BLaER1 treated with 17β-estradiol and CSF1 and Interleukin-3, amounts not matched to agents 10 nM and 100 nM (cell line): Measurements from ENCODE around the gene SLC19A1.

Experiments used
- H3K27ac ChIP-seq, 11 experiments: shearing (Covaris generic); formaldehyde crosslinking; 2 replicates each; pipeline ENCODE4 v1.8.1; 2022
- H3K27me3 ChIP-seq, 11 experiments: shearing (Covaris generic); formaldehyde crosslinking; 2 replicates each; pipeline ENCODE4 v1.8.1; 2022
- H3K36me3 ChIP-seq, 11 experiments: shearing (Covaris generic); formaldehyde crosslinking; 2 replicates each; pipeline ENCODE4 v1.8.1; 2022
- H3K4me1 ChIP-seq, 10 experiments: shearing (Covaris generic); formaldehyde crosslinking; 2 replicates each; pipeline ENCODE4 v1.8.1; 2022
- H3K4me2 ChIP-seq, 11 experiments: shearing (Covaris generic); formaldehyde crosslinking; 2 replicates each; pipeline ENCODE4 v1.8.1; 2022
- H3K4me3 ChIP-seq, 10 experiments: shearing (Covaris generic); formaldehyde crosslinking; 2 replicates each; pipeline ENCODE4 v1.8.1; 2022
- H3K9ac ChIP-seq, 11 experiments: shearing (Covaris generic); formaldehyde crosslinking; 2 replicates each; pipeline ENCODE4 v1.8.1; 2022
- H3K9me3 ChIP-seq, 11 experiments: shearing (Covaris generic); formaldehyde crosslinking; replicated peaks in 1 of 11; 2 replicates each; pipeline ENCODE4 v1.8.1; 2022
- H4K20me1 ChIP-seq, 11 experiments: shearing (Covaris generic); formaldehyde crosslinking; 2 replicates each; pipeline ENCODE4 v1.8.1; 2022
- Cebpa-rat ChIP-seq, 11 experiments: shearing (Covaris generic); IDR thresholded peaks; 2 replicates each; pipeline ENCODE4 v1.8.1; 2022

SLC19A1 gene

DNA sequence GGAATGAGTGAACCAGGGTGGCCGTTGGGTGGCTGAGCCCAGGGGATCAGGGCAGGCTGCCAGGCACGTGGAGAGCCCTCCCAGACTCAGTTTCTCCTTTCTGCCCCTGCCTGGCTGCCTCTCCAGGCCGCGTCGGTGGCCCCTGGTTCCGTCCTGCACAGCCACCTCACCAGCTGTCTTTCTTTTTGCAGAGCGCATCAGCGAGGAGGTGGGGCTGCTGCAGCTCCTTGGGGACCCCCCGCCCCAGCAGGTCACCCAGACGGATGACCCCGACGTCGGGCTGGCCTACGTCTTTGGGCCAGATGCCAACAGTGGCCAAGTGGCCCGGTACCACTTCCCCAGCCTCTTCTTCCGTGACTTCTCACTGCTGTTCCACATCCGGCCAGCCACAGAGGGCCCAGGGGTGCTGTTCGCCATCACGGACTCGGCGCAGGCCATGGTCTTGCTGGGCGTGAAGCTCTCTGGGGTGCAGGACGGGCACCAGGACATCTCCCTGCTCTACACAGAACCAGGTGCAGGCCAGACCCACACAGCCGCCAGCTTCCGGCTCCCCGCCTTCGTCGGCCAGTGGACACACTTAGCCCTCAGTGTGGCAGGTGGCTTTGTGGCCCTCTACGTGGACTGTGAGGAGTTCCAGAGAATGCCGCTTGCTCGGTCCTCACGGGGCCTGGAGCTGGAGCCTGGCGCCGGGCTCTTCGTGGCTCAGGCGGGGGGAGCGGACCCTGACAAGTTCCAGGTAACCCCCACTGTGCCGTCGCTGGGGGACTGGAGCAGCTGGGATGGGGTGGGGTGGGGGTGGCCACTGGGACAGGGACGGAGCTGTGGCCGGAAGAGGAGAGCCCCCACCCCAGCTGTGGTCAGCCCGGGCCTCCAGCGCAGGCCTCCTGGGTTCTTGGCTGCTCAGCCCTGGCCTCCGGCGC lies 73.9 kb downstream of the SLC19A1 start:
- peaks cover 0 to 4% (median 0%) of the 10 kb centered on the region in 11 experiments; a peak in 1 of 22 replicates for H4K20me1 ChIP-seq
- H3K9ac ChIP-seq = no peak overlapping the region
- peaks cover 0 to 11% (median 0%) of the 10 kb centered on the region in 11 experiments; a peak in 4 of 22 replicates for H3K27me3 ChIP-seq
- H3K4me3 ChIP-seq = no peak overlapping the region
- H3K4me2 ChIP-seq = no peak overlapping the region
- peaks cover 17 to 74% (median 64%) of the 10 kb centered on the region in 10 experiments for H3K4me1 ChIP-seq
- TF ChIP-seq Cebpa-rat (IDR thresholded peaks at IDR 0.05) = no peak
- no peaks in the 10 kb centered on the region for H3K36me3 ChIP-seq
- H3K27ac ChIP-seq = no peak overlapping the region
- H3K9me3 ChIP-seq = no peaks in the 10 kb centered on the region

DNA sequence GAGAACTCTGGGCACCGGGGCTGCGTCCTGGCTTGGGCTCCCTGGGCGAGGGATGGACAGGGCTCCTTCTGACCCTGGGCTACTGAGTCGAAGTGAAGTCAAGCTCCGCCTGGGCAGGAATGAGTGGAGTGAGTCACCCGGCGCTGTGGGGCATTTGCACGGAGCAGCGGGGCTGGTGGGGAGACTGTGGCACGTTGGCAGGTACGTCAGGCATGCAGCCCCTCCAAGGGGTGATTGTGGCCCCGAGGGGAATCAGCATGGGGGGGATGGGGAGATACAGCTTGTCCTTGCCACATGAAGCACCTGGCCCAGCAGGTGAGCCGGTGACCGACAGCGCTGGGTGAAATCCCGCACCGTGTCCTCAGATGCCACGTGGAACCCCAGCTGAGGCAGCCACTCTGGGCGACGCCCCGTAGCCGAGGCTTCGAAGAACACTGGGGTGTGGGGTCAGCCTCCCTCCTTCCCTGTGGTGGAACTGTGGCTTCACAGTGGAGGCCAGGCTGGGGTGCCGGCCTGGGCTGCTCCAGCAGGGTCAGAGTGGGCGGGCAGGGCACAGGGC lies 74.9 kb downstream of the SLC19A1 start:
- no peak overlapping the region for H3K9ac ChIP-seq
- H3K4me2 ChIP-seq = no peak overlapping the region
- no peak for TF ChIP-seq Cebpa-rat (IDR thresholded peaks at IDR 0.05)
- H3K9me3 ChIP-seq = peaks cover 0 to 1% (median 0%) of the 10 kb centered on the region in 11 experiments; a peak in 4 of 22 replicates
- peaks cover 0 to 2% (median 0%) of the 10 kb centered on the region in 11 experiments; a peak in 2 of 22 replicates for H3K27me3 ChIP-seq
- H3K4me3 ChIP-seq = no peak overlapping the region
- peaks cover 17 to 67% (median 56%) of the 10 kb centered on the region in 10 experiments for H3K4me1 ChIP-seq
- H3K36me3 ChIP-seq = no peaks in the 10 kb centered on the region
- peaks cover 0 to 4% (median 0%) of the 10 kb centered on the region in 11 experiments; a peak in 1 of 22 replicates for H4K20me1 ChIP-seq
- H3K27ac ChIP-seq = no peak overlapping the region

DNA sequence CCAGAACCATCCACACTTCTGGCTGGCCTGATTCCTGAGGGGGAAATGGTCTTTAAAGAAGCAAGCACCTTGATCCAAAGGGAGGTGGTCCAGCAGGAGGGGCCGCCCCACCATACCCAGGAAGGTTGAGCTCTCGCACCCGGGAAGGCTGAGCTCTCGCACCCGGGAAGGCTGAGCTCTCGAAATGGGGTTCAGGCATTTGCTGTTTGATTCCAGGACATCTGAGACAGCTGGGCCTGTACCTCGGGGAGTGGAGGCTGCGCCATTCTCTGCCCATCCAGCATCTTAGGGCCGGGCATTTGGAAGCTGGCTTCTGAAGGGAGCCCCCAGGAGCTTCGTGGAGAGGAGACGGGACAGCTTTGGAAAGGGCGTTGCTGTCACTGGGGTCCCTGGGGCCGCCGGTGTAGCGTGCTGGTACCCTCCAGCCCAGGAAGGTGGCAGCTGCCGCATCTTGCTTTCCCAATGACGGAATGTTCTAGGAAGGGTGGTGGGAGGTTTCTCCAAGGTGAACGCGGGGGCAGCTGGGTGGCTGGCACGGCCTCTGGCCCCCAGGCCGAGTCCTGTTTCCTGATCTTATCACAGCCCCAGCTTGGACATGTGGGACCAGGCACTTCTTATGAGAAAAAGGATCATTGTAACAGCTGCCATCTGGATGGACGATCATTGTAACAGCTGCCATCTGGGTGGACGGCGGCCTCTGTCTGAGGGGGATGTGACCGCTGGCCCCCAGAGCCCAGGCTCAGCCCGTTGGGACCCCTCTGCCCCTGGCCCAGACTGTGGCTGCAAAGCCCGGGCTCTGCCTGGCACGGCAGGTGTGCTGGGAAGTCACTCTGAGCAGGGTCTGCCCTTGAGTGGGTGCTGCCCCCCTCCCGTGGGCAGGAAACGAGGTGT lies 75.7 kb downstream of the SLC19A1 start:
- Histone ChIP-seq H3K4me2 (peak overlapping the region in 5 of 11 experiments; percentile 57 to 77 (median 61); a peak in 5 of 22 replicates), H3K4me1 (peaks cover 12 to 62% (median 49%) of the 10 kb centered on the region in 10 experiments), H3K27me3 (no peaks in the 10 kb centered on the region), H3K27ac (no peak overlapping the region), H3K9ac (no peak overlapping the region), H4K20me1 (peaks cover 0 to 4% (median 0%) of the 10 kb centered on the region in 11 experiments; a peak in 1 of 22 replicates), H3K9me3 (peaks cover 0 to 8% (median under 1%) of the 10 kb centered on the region in 11 experiments; a peak in 10 of 22 replicates), H3K36me3 (no peaks in the 10 kb centered on the region), H3K4me3 (no peak overlapping the region)
- no peak for TF ChIP-seq Cebpa-rat (IDR thresholded peaks at IDR 0.05)

DNA sequence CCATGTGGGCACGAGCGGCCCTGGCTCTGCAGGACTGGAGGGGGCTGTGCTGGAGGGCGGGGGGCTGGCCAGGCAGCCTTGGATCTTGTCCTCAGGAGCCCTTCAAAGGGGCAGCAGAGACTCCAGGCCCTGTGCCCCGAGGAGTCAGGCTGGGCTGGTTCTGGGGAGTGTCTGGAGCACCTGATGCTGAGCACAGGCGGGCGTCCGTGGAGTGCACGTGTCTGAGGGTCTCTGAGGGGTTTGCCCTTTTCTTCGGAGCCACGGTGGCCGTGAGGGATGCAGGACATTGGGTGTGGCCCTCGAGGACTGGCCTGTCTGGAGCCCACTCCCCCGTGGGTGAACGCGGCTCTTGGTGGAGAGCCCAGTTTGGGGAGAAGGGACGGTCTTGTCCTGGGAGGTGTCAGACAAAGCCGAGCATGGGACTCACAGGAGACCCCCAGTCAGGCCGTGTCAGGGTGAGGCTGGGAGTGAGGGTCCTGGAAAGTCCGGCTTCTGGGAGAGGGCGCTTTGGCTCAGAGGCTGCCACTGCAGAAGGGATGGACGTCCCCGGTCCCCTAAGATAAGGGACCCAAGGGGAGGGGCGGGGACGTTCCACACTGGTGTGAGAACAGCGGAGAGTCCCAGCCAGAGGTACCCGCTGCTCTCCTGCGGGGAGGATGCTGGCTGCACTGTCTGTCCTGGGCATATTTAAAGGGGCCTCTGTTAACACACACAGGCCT lies 76.5 kb downstream of the SLC19A1 start:
- no peak for TF ChIP-seq Cebpa-rat (IDR thresholded peaks at IDR 0.05)
- Histone ChIP-seq H3K4me1 (peaks cover 6 to 62% (median 48%) of the 10 kb centered on the region in 10 experiments), H3K27ac (no peak overlapping the region), H3K36me3 (no peaks in the 10 kb centered on the region), H3K9ac (no peak overlapping the region), H3K4me2 (peak overlapping the region in 8 of 11 experiments; percentile 44 to 77 (median 65); a peak in 16 of 22 replicates), H4K20me1 (peaks cover 0 to 2% (median 0%) of the 10 kb centered on the region in 11 experiments; a peak in 1 of 22 replicates), H3K27me3 (no peaks in the 10 kb centered on the region), H3K9me3 (peaks cover 0 to 16% (median 6%) of the 10 kb centered on the region in 11 experiments; a peak in 12 of 22 replicates), H3K4me3 (no peak overlapping the region)

DNA sequence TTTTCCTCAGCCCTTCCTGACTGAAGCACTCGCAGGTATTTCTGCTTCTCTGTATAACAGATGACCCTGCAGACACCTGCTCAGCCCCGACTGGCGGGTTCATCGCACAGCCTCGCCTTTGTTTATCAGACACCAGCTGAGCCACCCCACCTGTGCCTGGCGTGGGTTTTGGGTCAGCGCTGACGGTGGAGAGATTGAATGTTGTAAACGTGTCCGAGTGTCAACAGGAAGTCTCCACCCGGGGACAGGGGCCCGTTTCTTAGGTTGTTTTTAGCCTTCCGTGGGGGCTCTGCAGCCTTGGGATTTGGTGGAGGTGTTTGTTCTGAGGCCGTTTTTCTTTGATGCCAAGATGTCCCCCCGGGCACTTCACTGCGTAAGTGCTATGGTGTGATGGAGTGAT lies 77.1 kb downstream of the SLC19A1 start:
- no peak overlapping the region for H3K4me3 ChIP-seq
- H3K27ac ChIP-seq = no peak overlapping the region
- peak overlapping the region in 8 of 11 experiments; percentile 44 to 77 (median 65); a peak in 16 of 22 replicates for H3K4me2 ChIP-seq
- peaks cover 0 to 19% (median 6%) of the 10 kb centered on the region in 11 experiments; a peak in 12 of 22 replicates for H3K9me3 ChIP-seq
- peaks cover 3 to 62% (median 48%) of the 10 kb centered on the region in 10 experiments; a peak in 16 of 20 replicates for H3K4me1 ChIP-seq
- H3K36me3 ChIP-seq = no peaks in the 10 kb centered on the region
- H4K20me1 ChIP-seq = no peaks in the 10 kb centered on the region
- no peaks in the 10 kb centered on the region for H3K27me3 ChIP-seq
- no peak overlapping the region for H3K9ac ChIP-seq
- no peak for TF ChIP-seq Cebpa-rat (IDR thresholded peaks at IDR 0.05)

DNA sequence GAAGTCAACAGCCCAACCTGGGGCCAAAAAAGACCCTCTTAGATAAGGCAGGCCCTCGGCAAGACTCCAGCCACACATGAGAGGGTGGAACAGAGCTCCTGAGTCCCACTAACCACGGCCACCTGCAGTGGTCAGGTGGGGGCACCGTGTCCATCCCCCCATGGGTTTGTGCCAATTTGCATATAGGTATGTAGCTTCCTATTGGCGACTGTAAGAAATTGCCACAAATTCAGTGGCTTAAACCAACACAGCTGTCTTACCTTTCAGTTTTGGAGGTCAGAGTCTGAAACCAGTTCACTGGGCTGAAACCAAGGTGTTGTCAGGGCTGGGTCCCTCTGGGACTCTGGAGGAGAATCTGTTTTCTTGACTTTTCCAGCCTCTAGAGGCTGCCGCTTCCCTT lies 77.9 kb downstream of the SLC19A1 start:
- peaks cover 0 to 19% (median 6%) of the 10 kb centered on the region in 11 experiments; a peak in 12 of 22 replicates for H3K9me3 ChIP-seq
- no peak overlapping the region for H3K9ac ChIP-seq
- H4K20me1 ChIP-seq = no peaks in the 10 kb centered on the region
- H3K27ac ChIP-seq = no peak overlapping the region
- H3K27me3 ChIP-seq = no peaks in the 10 kb centered on the region
- no peak overlapping the region for H3K4me3 ChIP-seq
- H3K4me2 ChIP-seq = peak overlapping the region in 8 of 11 experiments; percentile 44 to 77 (median 65); a peak in 16 of 22 replicates
- TF ChIP-seq Cebpa-rat (IDR thresholded peaks at IDR 0.05) = no peak
- no peaks in the 10 kb centered on the region for H3K36me3 ChIP-seq
- peaks cover 3 to 62% (median 49%) of the 10 kb centered on the region in 10 experiments; a peak in 16 of 20 replicates for H3K4me1 ChIP-seq

DNA sequence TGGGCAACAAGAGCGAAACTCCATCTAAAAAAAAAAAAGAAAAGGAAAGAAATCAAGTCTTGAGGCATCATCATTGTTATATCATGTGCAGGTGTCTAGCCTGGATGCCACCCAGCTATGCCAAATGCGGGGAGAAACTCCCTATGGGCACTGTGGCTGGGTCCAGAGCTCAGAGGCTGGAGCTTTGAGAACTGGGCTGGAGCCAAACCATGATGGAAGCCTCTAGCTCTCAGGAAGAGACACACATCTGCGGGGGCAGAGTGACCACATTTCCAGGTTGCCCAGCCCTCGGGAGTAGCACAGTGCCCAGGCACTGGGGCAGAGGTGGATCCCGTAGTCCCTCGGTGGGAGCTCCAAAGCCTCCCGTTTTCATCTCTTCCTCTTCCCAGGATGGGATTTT lies 78.4 kb downstream of the SLC19A1 start:
- Histone ChIP-seq H3K9ac (no peak overlapping the region), H3K4me1 (peaks cover 3 to 65% (median 53%) of the 10 kb centered on the region in 10 experiments; a peak in 17 of 20 replicates)

More for the DNA sequence above, 78.4 kb downstream of the SLC19A1 start:
- H3K4me3 ChIP-seq = no peak overlapping the region
- peak overlapping the region in 8 of 11 experiments; percentile 44 to 77 (median 65); a peak in 16 of 22 replicates for H3K4me2 ChIP-seq
- peaks cover 0 to 19% (median 6%) of the 10 kb centered on the region in 11 experiments; a peak in 12 of 22 replicates for H3K9me3 ChIP-seq
- no peak for TF ChIP-seq Cebpa-rat (IDR thresholded peaks at IDR 0.05)
- H3K27ac ChIP-seq = no peak overlapping the region
- peaks cover 0 to 3% (median 0%) of the 10 kb centered on the region in 11 experiments; a peak in 1 of 22 replicates for H4K20me1 ChIP-seq
- H3K36me3 ChIP-seq = no peaks in the 10 kb centered on the region
- H3K27me3 ChIP-seq = no peaks in the 10 kb centered on the region
